Panc1 (cell line): ENCODE data around the gene SDK1.

Experiments used
- POLR2AphosphoS5 ChIP-seq: IDR thresholded peaks from 2 replicates; pipeline ENCODE4 v1.6.1; 2012; ENCODE audit warnings: mild to moderate bottlenecking, low read depth, low read length, moderate library complexity
- TF ChIP-seq, protein P1 (sequence below): fragments of 450-650 bp; IDR thresholded peaks from 2 replicates; pipeline ENCODE4 v1.5.1; 2017; ENCODE audit warnings: mild to moderate bottlenecking

DNA sequence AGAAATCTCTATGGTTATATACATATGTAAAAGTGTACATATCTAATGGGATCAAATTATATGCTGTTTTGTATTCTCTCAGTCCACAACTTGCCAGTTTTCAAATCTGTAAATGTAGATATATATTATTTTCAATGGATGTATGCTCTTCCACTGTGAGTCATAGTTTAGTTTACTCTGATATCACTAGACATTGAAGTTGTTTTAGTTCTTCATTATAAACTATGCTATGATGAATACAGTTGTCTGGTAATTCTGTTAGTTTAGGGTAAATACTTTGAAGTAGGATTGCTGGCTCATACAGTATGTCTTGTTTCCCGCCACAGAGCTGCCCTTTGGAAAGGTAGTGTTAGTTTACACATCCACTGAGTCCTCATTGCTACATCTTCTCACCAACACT lies 25.2 kb downstream of the SDK1 start:
- TF ChIP-seq, protein P1, sequence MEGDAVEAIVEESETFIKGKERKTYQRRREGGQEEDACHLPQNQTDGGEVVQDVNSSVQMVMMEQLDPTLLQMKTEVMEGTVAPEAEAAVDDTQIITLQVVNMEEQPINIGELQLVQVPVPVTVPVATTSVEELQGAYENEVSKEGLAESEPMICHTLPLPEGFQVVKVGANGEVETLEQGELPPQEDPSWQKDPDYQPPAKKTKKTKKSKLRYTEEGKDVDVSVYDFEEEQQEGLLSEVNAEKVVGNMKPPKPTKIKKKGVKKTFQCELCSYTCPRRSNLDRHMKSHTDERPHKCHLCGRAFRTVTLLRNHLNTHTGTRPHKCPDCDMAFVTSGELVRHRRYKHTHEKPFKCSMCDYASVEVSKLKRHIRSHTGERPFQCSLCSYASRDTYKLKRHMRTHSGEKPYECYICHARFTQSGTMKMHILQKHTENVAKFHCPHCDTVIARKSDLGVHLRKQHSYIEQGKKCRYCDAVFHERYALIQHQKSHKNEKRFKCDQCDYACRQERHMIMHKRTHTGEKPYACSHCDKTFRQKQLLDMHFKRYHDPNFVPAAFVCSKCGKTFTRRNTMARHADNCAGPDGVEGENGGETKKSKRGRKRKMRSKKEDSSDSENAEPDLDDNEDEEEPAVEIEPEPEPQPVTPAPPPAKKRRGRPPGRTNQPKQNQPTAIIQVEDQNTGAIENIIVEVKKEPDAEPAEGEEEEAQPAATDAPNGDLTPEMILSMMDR, result no peak
- no peak for TF ChIP-seq POLR2AphosphoS5
